ENCODE data around the gene ANAPC7.

Gene ANAPC7

GRCh38 chr12:110345963-110346362 is 57.5 kb downstream of the ANAPC7 start:
- Histone ChIP-seq H4K20me1 (ENCODE audit: low read depth, low read length) (no peaks in the 10 kb centered on the region; the same call in 1 of the 2 replicates), H3K9me3 (ENCODE audit: insufficient read depth, low read length) (no peaks in the 10 kb centered on the region), H3K9ac (ENCODE audit: low read length) (no peak overlapping the region), H3K9me2 (replicated peaks; ENCODE audit: insufficient read depth, low read length) (no peaks in the 10 kb centered on the region), H3K27ac (ENCODE audit: low read depth, low read length) (no peak overlapping the region), H3F3A (ENCODE audit: insufficient read depth) (peaks cover 14% of the 10 kb centered on the region; the same call in 1 of the 2 replicates), H3K27me3 (ENCODE audit: low read length) (no peaks in the 10 kb centered on the region), H2AFZ (ENCODE audit: low read depth, low read length, severe bottlenecking) (no peak overlapping the region), H3K4me2 (ENCODE audit: low read depth, low read length, poor library complexity, severe bottlenecking) (no peak overlapping the region), H3K4me3 (ENCODE audit: insufficient read depth, low read length, poor library complexity, severe bottlenecking) (no peak overlapping the region), H3K36me3 (ENCODE audit: low read length) (peaks cover 54% of the 10 kb centered on the region), H3K79me2 (ENCODE audit: insufficient read depth, low read length) (no peaks in the 10 kb centered on the region; the same call in 1 of the 2 replicates)
- TF ChIP-seq CTCF (IDR thresholded peaks at IDR 0.05; ENCODE audit: insufficient read depth, low read length, poor library complexity, severe bottlenecking) (no peak), EZH2phosphoT487 (conservative IDR thresholded peaks at IDR 0.05; ENCODE audit: low read length) (no peak)

- Histone ChIP-seq H3K9me3 (ENCODE audit: insufficient read depth, low read length) (no peaks in the 10 kb centered on the region), H4K20me1 (ENCODE audit: low read depth, low read length) (no peaks in the 10 kb centered on the region; the same call in 1 of the 2 replicates), H3K27me3 (ENCODE audit: low read length) (no peaks in the 10 kb centered on the region), H3K4me3 (ENCODE audit: insufficient read depth, low read length, poor library complexity, severe bottlenecking) (no peak overlapping the region), H3K27ac (ENCODE audit: low read depth, low read length) (no peak overlapping the region), H3K4me2 (ENCODE audit: low read depth, low read length, poor library complexity, severe bottlenecking) (no peak overlapping the region), H3F3A (ENCODE audit: insufficient read depth) (peaks cover 8% of the 10 kb centered on the region; the same call in 1 of the 2 replicates), H3K79me2 (ENCODE audit: insufficient read depth, low read length) (no peaks in the 10 kb centered on the region; the same call in 1 of the 2 replicates), H3K36me3 (ENCODE audit: low read length) (peaks cover 60% of the 10 kb centered on the region), H3K9me2 (replicated peaks; ENCODE audit: insufficient read depth, low read length) (no peaks in the 10 kb centered on the region), H3K9ac (ENCODE audit: low read length) (no peak overlapping the region), H2AFZ (ENCODE audit: low read depth, low read length, severe bottlenecking) (no peak overlapping the region)
- no peak for TF ChIP-seq EZH2phosphoT487 (conservative IDR thresholded peaks at IDR 0.05; ENCODE audit: low read length)
- TF ChIP-seq CTCF (IDR thresholded peaks at IDR 0.05; ENCODE audit: insufficient read depth, low read length, poor library complexity, severe bottlenecking), result no peak
Measured at GRCh38 chr12:110345176-110345661, 58.3 kb downstream of the ANAPC7 start.

GRCh38 chr12:110344657-110345056 is 58.9 kb downstream of the ANAPC7 start:
- H3K4me3 ChIP-seq (ENCODE audit: insufficient read depth, low read length, poor library complexity, severe bottlenecking), result no peak overlapping the region
- no peak overlapping the region for H2AFZ ChIP-seq (ENCODE audit: low read depth, low read length, severe bottlenecking)
- no peaks in the 10 kb centered on the region for H3K27me3 ChIP-seq (ENCODE audit: low read length)
- no peak overlapping the region for H3K4me2 ChIP-seq (ENCODE audit: low read depth, low read length, poor library complexity, severe bottlenecking)
- no peaks in the 10 kb centered on the region for H3K9me3 ChIP-seq (ENCODE audit: insufficient read depth, low read length)
- H3K36me3 ChIP-seq (ENCODE audit: low read length), result peaks cover 64% of the 10 kb centered on the region
- H3K27ac ChIP-seq (ENCODE audit: low read depth, low read length), result no peak overlapping the region
- H3K79me2 ChIP-seq (ENCODE audit: insufficient read depth, low read length), result peaks cover under 1% of the 10 kb centered on the region; the same call in 1 of the 2 replicates
- no peaks in the 10 kb centered on the region for H3K9me2 ChIP-seq (replicated peaks; ENCODE audit: insufficient read depth, low read length)
- TF ChIP-seq CTCF (IDR thresholded peaks at IDR 0.05; ENCODE audit: insufficient read depth, low read length, poor library complexity, severe bottlenecking) (no peak), EZH2phosphoT487 (conservative IDR thresholded peaks at IDR 0.05; ENCODE audit: low read length) (no peak)
- H3F3A ChIP-seq (ENCODE audit: insufficient read depth), result peaks cover 8% of the 10 kb centered on the region; the same call in 1 of the 2 replicates
- H3K9ac ChIP-seq (ENCODE audit: low read length), result no peak overlapping the region
- no peaks in the 10 kb centered on the region; the same call in 1 of the 2 replicates for H4K20me1 ChIP-seq (ENCODE audit: low read depth, low read length)

All from SU-DHL-6 (cell line).